GM23338 (cell line): ENCODE results near the gene HK2. TPM values are rescaled to one million over a fixed set of nuclear protein-coding genes. Genes with fewer than 3 reads are reported as not detected.

ENCODE experiments used
- ATAC-seq: fragments of 200-7000 bp; cut with Tn5 transposase; 3 replicates; pipeline ENCODE4 v1.9.1; 2020
- DNase-seq: peaks from one replicate; pipeline ENCODE4 v3.0.0-alpha.2; 2015; ENCODE audit warnings: low spot score
- H2AFZ ChIP-seq: fragments of 200-600 bp; sonication (generic); 2 replicates; pipeline ENCODE4 v1.8.0; 2016; ENCODE audit warnings: antibody characterized with exemption, mild to moderate bottlenecking, moderate library complexity
- H3F3A ChIP-seq: fragments of 200-600 bp; sonication (generic); replicated peaks from 2 replicates; pipeline ENCODE4 v1.8.0; 2017; ENCODE audit warnings: antibody characterized with exemption, mixed run types, low read depth
- H3K27ac ChIP-seq: fragments of 200-600 bp; sonication (generic); 2 replicates; pipeline ENCODE4 v1.6.1; 2016; ENCODE audit warnings: low read depth
- H3K27me3 ChIP-seq: fragments of 200-600 bp; sonication (generic); 2 replicates; pipeline ENCODE4 v1.8.0; 2016; ENCODE audit warnings: mild to moderate bottlenecking, mixed run types, moderate library complexity; ENCODE audit not compliant: insufficient read depth
- H3K36me3 ChIP-seq: fragments of 200-600 bp; sonication (generic); 2 replicates; pipeline ENCODE4 v1.8.0; 2016; ENCODE audit warnings: mild to moderate bottlenecking; ENCODE audit not compliant: insufficient read depth
- H3K4me1 ChIP-seq: fragments of 200-600 bp; sonication (generic); 2 replicates; pipeline ENCODE4 v1.8.0; 2016; ENCODE audit warnings: mild to moderate bottlenecking, moderate library complexity; ENCODE audit not compliant: insufficient read depth
- H3K4me2 ChIP-seq: fragments of 200-600 bp; sonication (generic); 2 replicates; pipeline ENCODE4 v1.7.1; 2017; ENCODE audit warnings: mixed run types
- H3K4me3 ChIP-seq: fragments of 200-600 bp; sonication (generic); 2 replicates; pipeline ENCODE4 v1.6.1; 2016; ENCODE audit warnings: mixed run types
- H3K79me2 ChIP-seq: fragments of 200-600 bp; sonication (generic); replicated peaks from 2 replicates; pipeline ENCODE4 v1.8.0; 2017; ENCODE audit warnings: mild to moderate bottlenecking; ENCODE audit not compliant: insufficient read depth
- H3K9me2 ChIP-seq: fragments of 200-600 bp; sonication (generic); 2 replicates; pipeline ENCODE4 v1.8.0; 2017; ENCODE audit not compliant: insufficient read depth
- H4K20me1 ChIP-seq: fragments of 200-600 bp; sonication (generic); replicated peaks from 2 replicates; pipeline ENCODE4 v1.8.0; 2017; ENCODE audit warnings: mild to moderate bottlenecking; ENCODE audit not compliant: insufficient read depth
- H3K27ac Mint-ChIP-seq: 2 replicates; pipeline ENCODE4 v1.8.0; 2020; ENCODE audit warnings: inconsistent platforms, mild to moderate bottlenecking, moderate library complexity, mixed read lengths
- H3K27me3 Mint-ChIP-seq: 3 replicates; pipeline ENCODE4 v1.8.0; 2022; ENCODE audit warnings: low read depth, mild to moderate bottlenecking, moderate library complexity, mixed read lengths, inconsistent platforms; ENCODE audit not compliant: insufficient read depth, poor library complexity
- H3K36me3 Mint-ChIP-seq: 3 replicates; pipeline ENCODE4 v1.8.0; 2021; ENCODE audit warnings: low read depth, mild to moderate bottlenecking, inconsistent platforms, moderate library complexity, mixed read lengths
- H3K4me1 Mint-ChIP-seq: 3 replicates; pipeline ENCODE4 v1.8.0; 2020; ENCODE audit warnings: mild to moderate bottlenecking, inconsistent platforms, mixed read lengths
- H3K4me3 Mint-ChIP-seq: 3 replicates; pipeline ENCODE4 v1.8.0; 2021; ENCODE audit warnings: moderate library complexity, mild to moderate bottlenecking, inconsistent platforms, mixed read lengths
- H3K9me3 Mint-ChIP-seq: 3 replicates; pipeline ENCODE4 v1.8.0; 2020; ENCODE audit warnings: moderate library complexity, mild to moderate bottlenecking, inconsistent platforms, mixed read lengths
- CREB1 ChIP-seq: fragments of 250-450 bp; sonication (Bioruptor Pico); IDR thresholded peaks from 2 replicates; pipeline ENCODE4 v1.5.0; 2020; ENCODE audit warnings: low read depth, mild to moderate bottlenecking, moderate library complexity
- ETS1 ChIP-seq: IDR thresholded peaks from 2 replicates; pipeline ENCODE4 v1.6.1; 2016; ENCODE audit warnings: antibody characterized with exemption
- EZH2 ChIP-seq: fragments of 200-600 bp; sonication (generic); IDR thresholded peaks from one replicate; pipeline ENCODE4 v1.8.0; 2017; ENCODE audit warnings: antibody characterized with exemption, mild to moderate bottlenecking, low read depth; ENCODE audit not compliant: unreplicated experiment
- EZH2phosphoT487 ChIP-seq: fragments of 200-600 bp; sonication (generic); IDR thresholded peaks from one replicate; pipeline ENCODE4 v1.8.1; 2018; ENCODE audit warnings: antibody characterized with exemption; ENCODE audit not compliant: unreplicated experiment
- JUNB ChIP-seq: IDR thresholded peaks from one replicate; pipeline ENCODE4 v1.6.1; 2016; ENCODE audit warnings: antibody characterized with exemption; ENCODE audit not compliant: unreplicated experiment
- NANOG ChIP-seq: IDR thresholded peaks from 2 replicates; pipeline ENCODE4 v1.6.1; 2016; ENCODE audit warnings: antibody characterized with exemption, borderline replicate concordance
- POLR2AphosphoS5 ChIP-seq: IDR thresholded peaks from 2 replicates; pipeline ENCODE4 v1.6.1; 2016; ENCODE audit warnings: antibody characterized with exemption, low read depth
- REST ChIP-seq: IDR thresholded peaks from one replicate; pipeline ENCODE4 v1.6.1; 2018; ENCODE audit warnings: antibody characterized with exemption; ENCODE audit not compliant: unreplicated experiment
- ZNF114 ChIP-seq: fragments of 250-450 bp; sonication (Bioruptor Pico); IDR thresholded peaks from 2 replicates; pipeline ENCODE4 v1.5.0; 2020; ENCODE audit warnings: mild to moderate bottlenecking, moderate library complexity
- ZNF462 ChIP-seq: fragments of 250-450 bp; sonication (Bioruptor Pico); IDR thresholded peaks from 2 replicates; pipeline ENCODE4 v1.5.0; 2020; ENCODE audit warnings: mild to moderate bottlenecking, moderate library complexity
- polyA plus RNA-seq: library from polyadenylated mRNA; unstranded; fragments of >200 nt; fragmentation: Nextera tagmentation; extraction: Ambion mirVana; gene quantifications from 2 replicates; pipeline ENCODE4 v1.2.1, GENCODE V29; 2016
- total RNA-seq: library from RNA; depleted of rRNA; stranded (reverse); fragments of >200 nt; shearing (Covaris generic); gene quantifications from 2 replicates; pipeline ENCODE4 v1.2.3, GENCODE V29; 2014

HK2 gene
- total and polyA plus RNA-seq, 2 experiments from 2014 or later: 23.2 to 54.7 TPM

- TF ChIP-seq REST (no peak), ETS1 (no peak), CREB1 (CRISPR knock-in tag) (no peak), JUNB (no peak), POLR2AphosphoS5 (no peak), ZNF114 (no peak)
Measured at GRCh38 chr2:74812787-74813590, 20.9 kb upstream of the HK2 start (continued).

- DNase-seq (no peak), ATAC-seq (no peak)
- Histone ChIP-seq H4K20me1 (no peaks in the 10 kb centered on the region), H3F3A (no peaks in the 10 kb centered on the region), H3K79me2 (no peaks in the 10 kb centered on the region), H3K4me3 (no peak overlapping the region), H3K4me1 (no peaks in the 10 kb centered on the region), H3K36me3 (no peaks in the 10 kb centered on the region), H3K27ac (no peak overlapping the region), H3K9me2 (no peaks in the 10 kb centered on the region), H3K27me3 (no peaks in the 10 kb centered on the region), H2AFZ (no peak overlapping the region), H3K4me2 (no peak overlapping the region)
- peaks cover 2% of the 10 kb centered on the region for H3K27me3 Mint-ChIP-seq
- no peak overlapping the region for H3K4me3 Mint-ChIP-seq
- no peaks in the 10 kb centered on the region for H3K9me3 Mint-ChIP-seq
- H3K36me3 Mint-ChIP-seq: no peaks in the 10 kb centered on the region
- no peak overlapping the region for H3K27ac Mint-ChIP-seq
- H3K4me1 Mint-ChIP-seq: peaks cover 4% of the 10 kb centered on the region
- TF ChIP-seq EZH2: no peak
- TF ChIP-seq ZNF462 (CRISPR knock-in tag): no peak
- no peak for TF ChIP-seq NANOG
- TF ChIP-seq ZNF114: no peak
- no peak for TF ChIP-seq REST
- TF ChIP-seq EZH2phosphoT487: no peak
Measured at GRCh38 chr2:74814102-74814501, 19.8 kb upstream of the HK2 start.
